Adrenal gland (tissue), 12 donors: ENCODE measurements around the gene CTNS. TPM values are rescaled to one million over a fixed set of nuclear protein-coding genes. Genes with fewer than 3 reads are reported as not detected.

Experiments
- DNase-seq, 7 donors: peaks; one replicate each; pipeline ENCODE4 v3.0.0-alpha.2; 2019 to 2020
- H3K27ac ChIP-seq, 5 donors: fragments of 200-600 bp; sonication (generic) in 4 of 5; 1 replicate in 3 of 5; 2 replicates in 2 of 5; pipeline versions ENCODE4 v1.5.1 to v1.8.0; 2016 to 2020; ENCODE audit warnings: mild to moderate bottlenecking in 1 of 5
- H3K27me3 ChIP-seq: fragments of 200-600 bp; 2 replicates; pipeline ENCODE4 v1.8.0; 2021
- H3K36me3 ChIP-seq, 2 donors: fragments of 200-600 bp; replicated peaks in 1 of 2; 1 replicate in 1 of 2; 2 replicates in 1 of 2; pipeline versions ENCODE4 v1.5.1 to v1.8.0; 2018 to 2022
- H3K4me1 ChIP-seq, 2 donors: fragments of 200-600 bp; replicated peaks in 1 of 2; 1 replicate in 1 of 2; 2 replicates in 1 of 2; pipeline versions ENCODE4 v1.5.1 to v1.8.0; 2018 to 2021
- H3K4me3 ChIP-seq, 4 donors: fragments of 200-600 bp; sonication (generic) in 3 of 4; one replicate each; pipeline ENCODE4 v1.5.1; 2016 to 2018
- H3K9me3 ChIP-seq, 3 donors: fragments of 200-600 bp; sonication (generic) in 1 of 3; replicated peaks in 1 of 3; 1 replicate in 2 of 3; 2 replicates in 1 of 3; pipeline versions ENCODE4 v1.5.1 to v1.8.0; 2016 to 2021
- POLR2A ChIP-seq, 2 donors: fragments of 450-650 bp; IDR thresholded peaks; one replicate each; pipeline ENCODE4 v1.6.1; 2017; ENCODE audit warnings: antibody characterized with exemption in 2 of 2, mild to moderate bottlenecking in 2 of 2, moderate library complexity in 1 of 2
- WGBS, 4 donors: extraction: QIAGEN DNeasy Blood & Tissue Kit in 2 of 4; methylation state at CpG; one replicate each; pipeline versions ENCODE4 v1.1.5 to v1.1.7; 2013 to 2017; 5-methylcytosine and 5-hydroxymethylcytosine counted together
- intact Hi-C, 2 donors: fragments of 100-400 bp; cut with DNase I; formaldehyde crosslinking; loops; one replicate each; pipeline versions ENCODE4 v1.14.1 to v1.15.0; 2022 to 2023
- polyA plus RNA-seq, 3 donors: library from polyadenylated mRNA; stranded (reverse); fragments of 200-250 nt in 2 of 3; fragments of 350-450 nt in 1 of 3; fragmentation: Illumina TruSeq in 1 of 3; extraction: RNeasy Lipid Tissue Mini Kit (QIAGEN cat#74804) in 1 of 3; gene quantifications; one replicate each; pipeline ENCODE4 v1.2.3, GENCODE V29; 2013 to 2014
- total RNA-seq, 9 donors: library from RNA; depleted of rRNA in 4 of 9; stranded (reverse); fragments of >200 nt in 4 of 9; fragments of 120-200 nt in 1 of 9; fragmentation: NEBNext Ultra II Directional in 1 of 9; extraction: Animal tissue kit (Norgen Biotek cat#: 25700) in 1 of 9; gene quantifications; one replicate each; pipeline versions ENCODE4 v1.1.0 to v1.2.4, GENCODE V29; 2013 to 2023
- TF ChIP-seq, protein P1 (sequence below), 6 experiments: fragments of 450-650 bp in 4 of 6; fragments of 200-600 bp in 2 of 6; sonication (generic) in 1 of 6; IDR thresholded peaks; 1 replicate in 5 of 6; 2 replicates in 1 of 6; pipeline versions ENCODE4 v1.5.1 to v1.8.0; 2016 to 2021; ENCODE audit warnings: antibody characterized with exemption in 6 of 6, mild to moderate bottlenecking in 2 of 6, moderate library complexity in 1 of 6
- donor health status: healthy with polysubstance abuse.
- donor health status: Bipolar disorder and iron deficiency.
- donor health status: DM: yes; HTN: yes; CAD: no.
- donor health status: DM: no; HTN: no; CAD: no.
- donor health status: DM: no; HTN: no; CAD: no.
- donor health status: DM: yes; HTN: yes; CAD: no.

Gene CTNS
- total and polyA plus RNA-seq, 12 donors, result 11.5 to 74.8 (median 29.6) TPM

GRCh38 chr17:3632287-3632686, 4.3 kb upstream of the CTNS start:
- TF ChIP-seq POLR2A (IDR thresholded peaks at IDR 0.05), result no peak
- TF ChIP-seq, protein P1, sequence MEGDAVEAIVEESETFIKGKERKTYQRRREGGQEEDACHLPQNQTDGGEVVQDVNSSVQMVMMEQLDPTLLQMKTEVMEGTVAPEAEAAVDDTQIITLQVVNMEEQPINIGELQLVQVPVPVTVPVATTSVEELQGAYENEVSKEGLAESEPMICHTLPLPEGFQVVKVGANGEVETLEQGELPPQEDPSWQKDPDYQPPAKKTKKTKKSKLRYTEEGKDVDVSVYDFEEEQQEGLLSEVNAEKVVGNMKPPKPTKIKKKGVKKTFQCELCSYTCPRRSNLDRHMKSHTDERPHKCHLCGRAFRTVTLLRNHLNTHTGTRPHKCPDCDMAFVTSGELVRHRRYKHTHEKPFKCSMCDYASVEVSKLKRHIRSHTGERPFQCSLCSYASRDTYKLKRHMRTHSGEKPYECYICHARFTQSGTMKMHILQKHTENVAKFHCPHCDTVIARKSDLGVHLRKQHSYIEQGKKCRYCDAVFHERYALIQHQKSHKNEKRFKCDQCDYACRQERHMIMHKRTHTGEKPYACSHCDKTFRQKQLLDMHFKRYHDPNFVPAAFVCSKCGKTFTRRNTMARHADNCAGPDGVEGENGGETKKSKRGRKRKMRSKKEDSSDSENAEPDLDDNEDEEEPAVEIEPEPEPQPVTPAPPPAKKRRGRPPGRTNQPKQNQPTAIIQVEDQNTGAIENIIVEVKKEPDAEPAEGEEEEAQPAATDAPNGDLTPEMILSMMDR (IDR thresholded peaks at IDR 0.05), result peak in 1 of 6 experiments; percentile 5
- no peak overlapping the region for H3K4me3 ChIP-seq
- 90 to 98% (median 94%) methylated on average over 7 of the region's 7 CpGs for WGBS, 4 donors
- no peak for DNase-seq
- no peaks in the 10 kb centered on the region for H3K9me3 ChIP-seq
- H3K27me3 ChIP-seq, result no peaks in the 10 kb centered on the region
- H3K36me3 ChIP-seq, result peaks cover 0 to 26% of the 10 kb centered on the region in 2 donors
- intact Hi-C loops, result no loop called here
- H3K4me1 ChIP-seq, result peaks cover 3 to 15% of the 10 kb centered on the region in 2 donors
- no peak overlapping the region for H3K27ac ChIP-seq

- WGBS, 4 donors, result 21 to 51% (median 29%) methylated on average over 18 to 38 of the region's 38 CpGs
- intact Hi-C loops, result no loop called here
These were observed 946 bp upstream of the CTNS start for GRCh38 chr17:3635474-3636153.

GRCh38 chr17:3636908-3637373, 381 bp downstream of the CTNS start:
- intact Hi-C loops, result no loop called here
- H3K4me1 ChIP-seq, result peaks cover 19 to 31% of the 10 kb centered on the region in 2 donors
- WGBS, 4 donors, result 1 to 9% (median 3%) methylated on average over 3 to 31 of the region's 31 CpGs

More at GRCh38 chr17:3635474-3636153, 946 bp upstream of the CTNS start:
- peak overlapping the region; percentile 73 to 84 (median 82) for H3K4me3 ChIP-seq
- peak overlapping the region in 4 of 5 donors; percentile 85 to 96 (median 94) for H3K27ac ChIP-seq
- peaks cover 16 to 31% of the 10 kb centered on the region in 2 donors for H3K4me1 ChIP-seq
- H3K36me3 ChIP-seq, result no peaks in the 10 kb centered on the region
- no peaks in the 10 kb centered on the region for H3K9me3 ChIP-seq
- TF ChIP-seq POLR2A (IDR thresholded peaks at IDR 0.05), result no peak
- TF ChIP-seq, protein P1 (IDR thresholded peaks at IDR 0.05), result no peak
- no peaks in the 10 kb centered on the region for H3K27me3 ChIP-seq
- peak in 1 of 7 donors; percentile 57 for DNase-seq

GRCh38 chr17:3639981-3640596, 3.5 kb downstream of the CTNS start:
- DNase-seq, result peak in 6 of 7 donors; percentile 71 to 88 (median 78)
- Histone ChIP-seq H3K9me3 (no peaks in the 10 kb centered on the region), H3K4me3 (no peak overlapping the region), H3K36me3 (peaks cover 0 to 4% of the 10 kb centered on the region in 2 donors), H3K27ac (peak overlapping the region; percentile 1 to 89 (median 54)), H3K4me1 (peaks cover 16 to 25% of the 10 kb centered on the region in 2 donors), H3K27me3 (no peaks in the 10 kb centered on the region)
- 21 to 37% (median 25%) methylated on average over 7 of the region's 7 CpGs for WGBS, 4 donors
- TF ChIP-seq, protein P1 (IDR thresholded peaks at IDR 0.05), result no peak
- TF ChIP-seq POLR2A (IDR thresholded peaks at IDR 0.05), result peak in 1 of 2 donors; percentile 50
- intact Hi-C loops, result no loop called here

More at GRCh38 chr17:3636908-3637373, 381 bp downstream of the CTNS start:
- no peaks in the 10 kb centered on the region for H3K9me3 ChIP-seq
- H3K4me3 ChIP-seq, result peak overlapping the region; percentile 73 to 92 (median 86)
- no peak for DNase-seq
- TF ChIP-seq, protein P1 (IDR thresholded peaks at IDR 0.05), result no peak
- no peak for TF ChIP-seq POLR2A (IDR thresholded peaks at IDR 0.05)
- H3K27me3 ChIP-seq, result no peaks in the 10 kb centered on the region
- no peaks in the 10 kb centered on the region for H3K36me3 ChIP-seq
- H3K27ac ChIP-seq, result peak overlapping the region; percentile 85 to 96 (median 94)
